ENCODE measurements around the gene GALK1. TPM values are rescaled to one million over a fixed set of nuclear protein-coding genes. Genes with fewer than 3 reads are reported as not detected.
A peak's percentile ranks its signal among the peaks of the same experiment; 100 is the strongest.

Gene GALK1
- total and polyA plus RNA-seq, 2 of the 13 experiments (the other 11 are each of a cell fraction or from before 2014, with no cell fraction given), result 59.9 to 93.6 TPM

DNA sequence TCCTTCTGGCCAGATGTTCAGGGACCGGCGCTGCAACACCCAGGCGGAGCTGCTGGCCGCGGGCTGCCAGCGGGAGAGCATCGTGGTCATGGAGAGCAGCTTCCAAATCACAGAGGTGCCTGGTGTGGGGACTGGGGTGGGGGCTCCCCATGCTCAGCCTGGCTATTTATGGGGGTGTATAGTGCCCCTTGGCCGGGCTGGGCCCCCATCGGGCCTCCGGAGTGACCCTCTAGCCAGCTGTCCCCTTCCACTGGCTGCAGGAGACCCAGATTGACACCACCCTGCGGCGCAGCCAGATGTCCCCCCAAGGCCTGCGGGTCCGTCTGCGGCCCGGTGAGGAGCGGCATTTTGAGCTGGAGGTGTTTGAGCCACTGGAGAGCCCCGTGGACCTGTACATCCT lies 37.6 kb downstream of the GALK1 start:
- ATAC-seq (no peak), DNase-seq (ENCODE audit: low spot score) (no peak), FAIRE-seq (no peak)
- Histone ChIP-seq H3K4me2 (ENCODE audit: low read depth, low read length) (no peak overlapping the region), H3K9ac (ENCODE audit: insufficient read depth, low read depth, low read length) (no peak overlapping the region), H3K4me3 (replicated peaks in 1 of 3; ENCODE audit: insufficient read depth in 1 of 3, low read depth in 2 of 3, low read length in 3 of 3) (no peak overlapping the region), H3K4me1 (ENCODE audit: insufficient read depth, low read length) (peaks cover 26% of the 10 kb centered on the region), H3K79me2 (ENCODE audit: insufficient read depth, low read length) (no peaks in the 10 kb centered on the region), H3K27ac (ENCODE audit: extremely low read length, insufficient read depth, low read length) (no peak overlapping the region), H3K36me3 (replicated peaks in 1 of 2; ENCODE audit: control insufficient read depth in 1 of 2, insufficient read depth in 2 of 2, low read length in 2 of 2) (no peaks in the 10 kb centered on the region), H2AFZ (ENCODE audit: low read length) (no peak overlapping the region), H3K9me3 (ENCODE audit: low read length) (no peaks in the 10 kb centered on the region), H3K27me3 (ENCODE audit: control insufficient read depth in 1 of 2, insufficient read depth in 2 of 2, low read length in 2 of 2) (peaks cover 7 to 10% of the 10 kb centered on the region in 2 experiments; a peak in 3 of 5 replicates), H4K20me1 (ENCODE audit: insufficient read depth, low read length) (no peaks in the 10 kb centered on the region)
- intact Hi-C loops (cut with micrococcal nuclease; ENCODE audit: unreplicated experiment) (no loop called here), in situ Hi-C loops (cut with HindIII; ENCODE audit: extremely low pct_ligation_motif_present, low pct_unique_long_range_greater_than_20kb) (no loop called here)
- 62% methylated on average over 3 of the region's 18 CpGs for WGBS (ENCODE audit: low lambda C conversion rate)
- ChIA-PET CTCF (ENCODE audit: low intra/inter-chr PET ratio, low total read pairs) (no interaction called here), POLR2A (no interaction called here)
- TF ChIP-seq, protein P1, sequence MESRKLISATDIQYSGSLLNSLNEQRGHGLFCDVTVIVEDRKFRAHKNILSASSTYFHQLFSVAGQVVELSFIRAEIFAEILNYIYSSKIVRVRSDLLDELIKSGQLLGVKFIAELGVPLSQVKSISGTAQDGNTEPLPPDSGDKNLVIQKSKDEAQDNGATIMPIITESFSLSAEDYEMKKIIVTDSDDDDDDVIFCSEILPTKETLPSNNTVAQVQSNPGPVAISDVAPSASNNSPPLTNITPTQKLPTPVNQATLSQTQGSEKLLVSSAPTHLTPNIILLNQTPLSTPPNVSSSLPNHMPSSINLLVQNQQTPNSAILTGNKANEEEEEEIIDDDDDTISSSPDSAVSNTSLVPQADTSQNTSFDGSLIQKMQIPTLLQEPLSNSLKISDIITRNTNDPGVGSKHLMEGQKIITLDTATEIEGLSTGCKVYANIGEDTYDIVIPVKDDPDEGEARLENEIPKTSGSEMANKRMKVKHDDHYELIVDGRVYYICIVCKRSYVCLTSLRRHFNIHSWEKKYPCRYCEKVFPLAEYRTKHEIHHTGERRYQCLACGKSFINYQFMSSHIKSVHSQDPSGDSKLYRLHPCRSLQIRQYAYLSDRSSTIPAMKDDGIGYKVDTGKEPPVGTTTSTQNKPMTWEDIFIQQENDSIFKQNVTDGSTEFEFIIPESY (CRISPR knock-in tag; IDR thresholded peaks at IDR 0.05), result peak; percentile 64; the same call in 1 of the 2 replicates
- TF ChIP-seq, protein P2, sequence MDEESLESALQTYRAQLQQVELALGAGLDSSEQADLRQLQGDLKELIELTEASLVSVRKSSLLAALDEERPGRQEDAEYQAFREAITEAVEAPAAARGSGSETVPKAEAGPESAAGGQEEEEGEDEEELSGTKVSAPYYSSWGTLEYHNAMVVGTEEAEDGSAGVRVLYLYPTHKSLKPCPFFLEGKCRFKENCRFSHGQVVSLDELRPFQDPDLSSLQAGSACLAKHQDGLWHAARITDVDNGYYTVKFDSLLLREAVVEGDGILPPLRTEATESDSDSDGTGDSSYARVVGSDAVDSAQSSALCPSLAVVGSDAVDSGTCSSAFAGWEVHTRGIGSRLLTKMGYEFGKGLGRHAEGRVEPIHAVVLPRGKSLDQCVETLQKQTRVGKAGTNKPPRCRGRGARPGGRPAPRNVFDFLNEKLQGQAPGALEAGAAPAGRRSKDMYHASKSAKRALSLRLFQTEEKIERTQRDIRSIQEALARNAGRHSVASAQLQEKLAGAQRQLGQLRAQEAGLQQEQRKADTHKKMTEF (CRISPR knock-in tag; IDR thresholded peaks at IDR 0.05), result no peak
- no TSS peak for BruUV-seq (replicated peaks)

DNA sequence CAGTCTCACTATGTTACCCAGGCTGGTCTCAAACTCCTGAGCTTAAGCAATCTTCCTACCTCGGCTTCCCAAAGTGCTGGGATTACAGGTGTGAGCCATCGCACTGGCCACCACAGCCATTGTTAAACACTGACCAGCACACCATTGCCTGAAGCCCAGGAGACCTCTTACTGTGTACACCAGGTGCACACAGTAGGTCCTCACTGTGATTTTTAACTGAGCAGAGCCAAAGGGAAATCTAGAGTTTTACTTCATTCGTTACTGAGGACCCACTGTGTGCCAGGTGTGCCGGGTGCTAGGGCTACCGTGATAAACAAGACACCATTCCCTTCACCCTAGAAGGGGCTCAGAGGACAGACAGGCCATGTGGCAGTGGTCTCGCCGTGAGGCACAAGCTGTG lies 39.5 kb downstream of the GALK1 start:
- Histone ChIP-seq H2AFZ (ENCODE audit: low read length) (no peak overlapping the region), H3K9ac (ENCODE audit: insufficient read depth, low read depth, low read length) (no peak overlapping the region), H3K79me2 (ENCODE audit: insufficient read depth, low read length) (no peaks in the 10 kb centered on the region), H3K4me3 (replicated peaks in 1 of 3; ENCODE audit: insufficient read depth in 1 of 3, low read depth in 2 of 3, low read length in 3 of 3) (no peak overlapping the region), H3K9me3 (ENCODE audit: low read length) (no peaks in the 10 kb centered on the region), H3K4me2 (ENCODE audit: low read depth, low read length) (no peak overlapping the region), H3K4me1 (ENCODE audit: insufficient read depth, low read length) (peaks cover 29% of the 10 kb centered on the region), H3K27ac (ENCODE audit: extremely low read length, insufficient read depth, low read length) (no peak overlapping the region), H3K36me3 (replicated peaks in 1 of 2; ENCODE audit: control insufficient read depth in 1 of 2, insufficient read depth in 2 of 2, low read length in 2 of 2) (no peaks in the 10 kb centered on the region), H3K27me3 (ENCODE audit: control insufficient read depth in 1 of 2, insufficient read depth in 2 of 2, low read length in 2 of 2) (peaks cover 9 to 22% of the 10 kb centered on the region in 2 experiments; a peak in 3 of 5 replicates), H4K20me1 (ENCODE audit: insufficient read depth, low read length) (no peaks in the 10 kb centered on the region)
- ATAC-seq, result no peak
- WGBS (ENCODE audit: low lambda C conversion rate), result 63% methylated on average over 7 of the region's 7 CpGs
- DNase-seq (ENCODE audit: low spot score), result no peak
- BruUV-seq (replicated peaks), result no TSS peak
- ChIA-PET CTCF (ENCODE audit: low intra/inter-chr PET ratio, low total read pairs) (no interaction called here), POLR2A (interaction anchor here (1.3 kb wide), 1 partner anchor 28 kb away, joined by 3 read pairs; no protein-coding TSS in a partner anchor)
- no peak for TF ChIP-seq ZNF564 (CRISPR knock-in tag; IDR thresholded peaks at IDR 0.05)
- TF ChIP-seq RXRB (CRISPR knock-in tag; IDR thresholded peaks at IDR 0.05; ENCODE audit: borderline replicate concordance), result no peak
- TF ChIP-seq ZKSCAN1 (IDR thresholded peaks at IDR 0.05; ENCODE audit: low read length), result peak; percentile 79
- FAIRE-seq, result no peak
- in situ Hi-C loops (cut with HindIII; ENCODE audit: extremely low pct_ligation_motif_present, low pct_unique_long_range_greater_than_20kb), result no loop called here
- intact Hi-C loops (cut with micrococcal nuclease; ENCODE audit: unreplicated experiment), result no loop called here

Data from HepG2 (cell line).